HG02973 (cell line): ENCODE data around the gene CBX5.
"Not testable (repeated sequence)": the region's sequence is repeated elsewhere in the genome, so short reads cannot be mapped to it uniquely, and the experiment has no call there.

Experiments used
- ATAC-seq: cut with Tn5 transposase; IDR thresholded peaks from one replicate; pipeline ENCODE4 v1.9.1; 2021; ENCODE audit warnings: moderate library complexity; ENCODE audit not compliant: unreplicated experiment

The CBX5 gene

DNA sequence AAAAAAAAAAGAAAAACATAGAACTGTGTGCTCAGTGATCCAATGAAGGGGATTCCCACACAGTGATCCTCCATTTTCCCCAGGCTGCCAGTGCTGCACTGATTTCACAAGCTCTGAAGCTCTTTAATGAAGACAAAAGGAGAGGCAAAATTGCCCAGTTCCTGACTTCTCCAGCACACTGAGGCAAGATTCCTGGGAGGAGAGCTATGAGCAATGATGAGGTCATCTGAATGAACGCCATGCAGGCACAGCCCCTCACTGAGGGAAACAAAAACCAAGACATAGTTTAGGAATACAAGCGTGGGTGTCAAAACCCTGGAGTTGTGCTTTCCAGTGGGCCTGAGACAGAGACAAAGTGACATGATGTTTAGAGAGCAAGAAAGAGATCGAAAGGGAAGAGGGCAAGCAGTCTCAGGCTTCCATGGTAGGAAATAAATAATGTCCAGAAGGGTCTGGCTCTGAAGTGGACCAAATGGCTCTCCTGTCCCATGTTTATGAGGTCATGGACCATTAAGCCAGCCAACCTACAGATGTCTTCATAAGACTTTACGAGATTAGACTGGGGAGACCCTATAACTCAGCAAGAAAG lies 50.2 kb downstream of the CBX5 start:
- ATAC-seq, result no peak

GRCh38 chr12:54228471-54228870 lies 51.5 kb downstream of the CBX5 start:
- no peak for ATAC-seq

GRCh38 chr12:54227927-54228326 lies 52.0 kb downstream of the CBX5 start:
- ATAC-seq, result not testable (repeated sequence)

DNA sequence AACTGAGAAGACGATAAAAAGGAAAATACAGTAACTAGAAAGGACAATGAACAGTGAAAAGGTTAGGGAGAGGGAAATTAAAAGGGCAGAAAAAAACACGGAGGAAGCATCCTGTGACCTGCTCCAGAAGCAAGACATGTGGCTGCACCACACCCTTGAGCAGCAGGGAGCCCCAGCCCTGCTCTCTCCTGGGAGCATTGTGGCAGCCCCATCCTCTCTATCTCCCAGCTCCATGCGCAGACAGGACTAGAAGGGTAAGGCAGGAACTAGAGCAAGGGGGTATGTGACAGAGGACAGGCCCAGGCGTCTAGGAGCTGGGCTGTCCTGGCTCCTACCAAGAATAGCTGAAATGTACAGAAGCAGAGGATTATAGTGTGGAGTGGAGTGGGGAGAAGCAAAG lies 52.5 kb downstream of the CBX5 start:
- no peak for ATAC-seq

GRCh38 chr12:54225666-54226065 lies 54.3 kb downstream of the CBX5 start:
- no peak for ATAC-seq

- no peak for ATAC-seq
Observed at GRCh38 chr12:54222609-54223008, 57.3 kb downstream of the CBX5 start.

GRCh38 chr12:54221402-54221984 lies 58.4 kb downstream of the CBX5 start:
- ATAC-seq, result no peak

GRCh38 chr12:54220567-54220966 lies 59.4 kb downstream of the CBX5 start:
- ATAC-seq, result no peak

DNA sequence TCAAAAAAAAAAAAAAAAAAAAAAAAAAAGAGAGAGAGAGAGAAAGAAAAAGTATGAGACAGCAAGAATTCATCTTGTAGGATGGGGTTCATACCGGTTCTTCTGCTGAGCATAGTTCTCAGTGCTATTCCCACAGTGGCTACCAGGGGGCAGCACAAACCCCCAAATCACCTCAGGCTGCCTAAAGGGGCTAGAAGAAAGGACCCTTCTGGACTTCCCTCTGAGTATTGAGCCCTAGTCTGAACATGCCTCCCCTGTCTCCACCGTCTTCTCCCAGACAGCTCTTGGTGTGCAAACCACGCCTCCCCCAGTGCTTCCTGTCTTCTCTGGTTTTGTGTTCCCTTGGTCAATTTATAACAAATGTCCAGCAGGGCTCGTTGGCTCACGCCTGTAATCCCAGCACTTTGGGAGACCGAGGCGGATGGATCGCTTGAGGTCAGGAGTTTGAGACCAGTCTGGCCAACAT lies 59.8 kb downstream of the CBX5 start:
- no peak for ATAC-seq

DNA sequence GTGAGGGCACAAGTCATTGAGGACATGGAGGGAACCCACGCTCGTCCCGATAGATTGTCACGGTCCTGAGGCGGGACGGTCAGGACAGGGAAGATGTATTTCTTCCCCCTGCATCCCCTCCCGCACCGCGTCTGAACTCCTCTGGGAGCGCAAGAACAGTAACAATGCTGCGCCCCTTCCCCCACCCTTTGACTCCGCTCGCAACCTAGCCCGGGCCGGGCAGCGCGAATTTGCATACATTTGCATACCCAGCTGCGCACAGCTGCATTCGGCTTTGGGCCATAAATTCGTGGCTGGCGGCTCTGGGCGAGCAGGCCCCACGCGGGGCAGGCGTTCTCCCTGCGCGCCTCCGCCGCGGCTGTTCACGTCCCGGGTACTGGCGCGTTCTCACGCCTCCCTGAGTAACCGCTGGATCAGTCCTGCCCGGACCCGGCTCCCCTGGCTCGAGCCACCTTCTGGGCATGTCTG lies 62.1 kb downstream of the CBX5 start:
- no peak for ATAC-seq

GRCh38 chr12:54216797-54217661 lies 62.9 kb downstream of the CBX5 start:
- no peak for ATAC-seq

DNA sequence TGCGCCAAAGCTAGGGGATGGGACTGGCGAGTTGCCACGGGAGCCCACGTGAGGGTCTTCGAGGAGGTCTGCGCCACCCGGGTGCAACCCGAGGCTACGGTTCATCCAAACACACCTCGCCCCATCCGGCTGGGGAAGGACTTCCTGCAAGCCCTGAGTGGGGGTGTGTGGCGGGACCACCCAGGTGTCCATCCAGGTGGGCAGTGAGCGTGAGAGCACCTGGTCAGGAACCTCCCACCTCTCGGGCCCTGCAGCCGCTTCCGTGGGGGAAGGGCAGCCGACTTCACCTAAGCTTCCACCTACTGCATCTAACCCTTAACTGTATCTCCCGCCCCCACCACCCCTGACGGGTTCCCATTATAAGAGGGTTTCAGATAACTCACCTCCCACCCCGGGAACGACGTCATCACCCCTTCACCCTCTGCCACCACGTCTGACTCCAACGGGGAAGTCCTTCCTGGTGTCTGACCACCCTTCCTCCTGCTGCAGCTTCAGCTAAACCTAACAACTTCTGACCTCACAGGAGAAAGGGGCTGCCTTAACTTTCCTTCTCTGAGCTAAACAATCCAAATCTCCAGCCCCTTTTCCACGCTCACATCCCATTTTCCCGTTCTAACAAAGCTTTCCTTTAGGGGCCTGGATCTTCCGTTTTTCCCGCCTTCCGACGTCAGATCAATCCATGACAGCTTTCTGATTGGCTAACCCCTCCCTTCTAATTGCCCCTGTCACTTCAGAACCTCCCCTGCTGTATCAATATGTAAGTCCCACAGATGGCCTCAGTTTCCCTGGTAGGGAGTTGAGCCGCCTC lies 63.7 kb downstream of the CBX5 start:
- ATAC-seq, result no peak

- ATAC-seq, result peak; percentile 66
Observed at GRCh38 chr12:54214553-54215406, 65.1 kb downstream of the CBX5 start.

- no peak for ATAC-seq
Observed at GRCh38 chr12:54213079-54213478, 66.8 kb downstream of the CBX5 start.

DNA sequence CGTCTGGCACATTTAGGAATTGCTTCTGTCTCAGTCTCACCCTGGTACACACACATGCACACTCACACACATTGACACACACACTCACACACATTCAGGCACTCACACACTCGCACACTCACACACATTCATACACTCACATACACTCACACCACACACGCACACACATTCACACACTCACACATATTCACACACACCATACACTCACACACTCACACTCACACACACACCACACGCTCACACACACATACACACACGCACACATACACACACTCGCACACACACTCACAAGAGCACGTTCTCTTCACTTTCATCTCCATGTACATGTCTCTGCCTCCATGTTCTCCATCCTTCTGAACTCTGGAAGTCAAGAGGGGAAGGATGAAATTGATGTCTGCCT lies 68.0 kb downstream of the CBX5 start:
- ATAC-seq, result no peak

GRCh38 chr12:54210400-54210790 lies 69.5 kb downstream of the CBX5 start:
- no peak for ATAC-seq

DNA sequence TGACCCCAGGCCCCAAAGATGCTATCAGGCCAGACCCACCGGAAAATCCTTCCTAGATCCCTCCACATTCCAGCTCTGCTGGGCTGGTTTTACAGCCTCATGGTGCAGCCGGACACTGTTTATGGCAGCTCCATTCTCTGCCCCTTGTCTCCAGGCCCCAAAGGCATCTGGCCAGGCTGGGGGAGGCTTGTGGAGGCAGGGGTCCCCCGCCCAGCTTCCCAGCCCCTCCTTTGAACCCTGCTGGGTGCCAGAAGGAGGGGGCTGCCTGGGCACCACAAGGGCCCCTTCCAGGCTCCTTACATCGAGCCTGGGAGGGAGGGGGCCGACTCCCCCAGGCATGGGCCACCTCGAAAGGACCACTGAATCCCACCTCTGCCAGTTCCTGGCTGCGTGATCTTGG lies 71.3 kb downstream of the CBX5 start:
- no peak for ATAC-seq

DNA sequence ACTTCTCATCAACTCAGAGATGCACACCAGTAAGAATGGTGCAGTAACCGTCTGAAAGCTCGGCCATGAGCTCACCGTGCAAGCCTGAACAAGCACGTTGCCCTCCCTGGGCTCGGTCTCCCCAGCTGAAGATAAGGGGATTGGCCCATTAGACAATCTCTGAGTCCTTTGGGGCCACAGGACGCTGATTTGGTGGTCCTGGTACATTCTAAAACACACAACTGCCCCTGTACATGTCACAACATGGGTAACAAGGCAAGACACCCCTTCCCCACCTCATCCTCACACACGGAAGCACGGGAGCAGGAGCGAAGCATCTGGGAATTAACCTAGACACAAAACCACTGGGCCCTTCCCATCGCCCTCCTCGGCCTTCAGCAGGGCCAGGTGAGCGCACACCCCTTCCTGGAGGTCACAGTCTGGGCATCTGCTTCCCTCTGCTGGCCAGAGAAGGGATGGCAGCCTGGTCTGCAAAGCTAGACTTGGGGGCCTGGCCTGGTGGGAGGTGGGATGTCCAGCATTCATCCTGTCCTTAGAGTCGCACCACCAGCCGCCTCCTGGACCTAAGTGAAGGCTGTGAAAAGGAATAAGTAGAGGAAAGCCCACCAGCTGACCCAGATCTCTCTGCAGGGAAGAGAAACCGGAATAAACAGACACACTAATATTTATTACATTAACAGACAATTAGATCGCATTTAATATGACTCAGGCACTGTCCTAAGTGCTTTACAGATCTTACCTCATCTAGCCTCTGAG lies 72.2 kb downstream of the CBX5 start:
- no peak for ATAC-seq

- no peak for ATAC-seq
Observed at GRCh38 chr12:54206791-54207190, 73.1 kb downstream of the CBX5 start.

DNA sequence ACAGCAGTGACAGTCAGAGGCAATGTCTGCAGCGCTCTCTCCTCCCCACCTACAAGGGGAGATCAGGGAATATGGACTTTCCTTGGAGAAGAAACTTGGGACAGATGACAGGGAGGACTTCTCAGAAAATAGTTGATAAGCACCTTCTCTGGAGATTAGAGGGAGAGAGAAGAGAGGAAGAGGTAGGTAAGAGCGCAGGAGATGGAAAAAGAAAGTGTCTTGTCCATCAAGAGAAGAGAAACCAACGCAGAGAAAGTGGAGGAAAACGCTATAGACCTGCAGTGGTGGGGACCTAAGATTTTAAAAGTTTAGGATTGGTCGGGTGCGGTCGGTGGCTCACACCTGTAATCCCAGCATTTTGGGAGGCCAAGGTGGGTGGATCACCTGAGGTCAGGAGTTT lies 75.6 kb downstream of the CBX5 start:
- no peak for ATAC-seq
